Choroid plexus epithelial cell (primary cell): ENCODE results near the gene OCIAD1.
A peak's percentile ranks its signal among the peaks of the same experiment; 100 is the strongest.

Source experiments
- DNase-seq: peaks from one replicate; pipeline ENCODE4 v3.0.0-alpha.2; 2010; ENCODE audit warnings: low read depth
- H3K4me3 ChIP-seq: 2 replicates; pipeline ENCODE4 v1.5.1; 2011; ENCODE audit warnings: low read depth, mild to moderate bottlenecking, control low read depth, low read length, moderate library complexity
- TF ChIP-seq, protein P1 (sequence below): conservative IDR thresholded peaks from 2 replicates; pipeline ENCODE4 v1.5.1; 2011; ENCODE audit warnings: low read depth, mild to moderate bottlenecking, control low read depth, inconsistent platforms, low read length, moderate library complexity

Gene OCIAD1

DNA sequence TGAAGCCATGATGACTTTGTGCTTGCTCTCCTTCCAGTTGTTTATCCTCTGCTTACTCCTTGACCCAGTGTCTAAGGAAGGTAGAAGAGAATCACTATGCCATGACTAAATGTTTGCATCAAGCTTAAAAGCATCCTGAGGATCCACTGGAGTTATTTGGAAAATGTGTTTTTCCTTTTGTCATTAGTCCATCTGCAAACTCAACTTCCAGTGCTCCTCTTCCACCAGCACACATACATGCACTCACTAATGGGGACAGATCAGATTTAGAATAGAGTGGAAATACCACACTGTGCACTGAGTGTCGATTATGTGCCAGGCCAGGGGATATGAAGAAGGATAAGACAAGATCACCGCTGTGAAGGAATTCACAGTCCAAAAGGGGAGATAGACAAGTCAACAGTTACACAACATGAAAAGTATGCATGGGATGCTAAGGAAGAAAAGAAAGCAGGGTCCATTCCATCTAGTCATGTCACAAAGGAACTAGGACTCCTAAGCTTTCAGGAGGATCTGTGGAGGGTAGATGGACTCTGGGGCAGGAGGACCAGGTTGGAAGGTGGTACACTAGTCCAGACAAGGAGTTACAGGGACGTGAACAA is 73.8 kb downstream of the OCIAD1 start:
- DNase-seq, result peak; percentile 71
- TF ChIP-seq, protein P1, sequence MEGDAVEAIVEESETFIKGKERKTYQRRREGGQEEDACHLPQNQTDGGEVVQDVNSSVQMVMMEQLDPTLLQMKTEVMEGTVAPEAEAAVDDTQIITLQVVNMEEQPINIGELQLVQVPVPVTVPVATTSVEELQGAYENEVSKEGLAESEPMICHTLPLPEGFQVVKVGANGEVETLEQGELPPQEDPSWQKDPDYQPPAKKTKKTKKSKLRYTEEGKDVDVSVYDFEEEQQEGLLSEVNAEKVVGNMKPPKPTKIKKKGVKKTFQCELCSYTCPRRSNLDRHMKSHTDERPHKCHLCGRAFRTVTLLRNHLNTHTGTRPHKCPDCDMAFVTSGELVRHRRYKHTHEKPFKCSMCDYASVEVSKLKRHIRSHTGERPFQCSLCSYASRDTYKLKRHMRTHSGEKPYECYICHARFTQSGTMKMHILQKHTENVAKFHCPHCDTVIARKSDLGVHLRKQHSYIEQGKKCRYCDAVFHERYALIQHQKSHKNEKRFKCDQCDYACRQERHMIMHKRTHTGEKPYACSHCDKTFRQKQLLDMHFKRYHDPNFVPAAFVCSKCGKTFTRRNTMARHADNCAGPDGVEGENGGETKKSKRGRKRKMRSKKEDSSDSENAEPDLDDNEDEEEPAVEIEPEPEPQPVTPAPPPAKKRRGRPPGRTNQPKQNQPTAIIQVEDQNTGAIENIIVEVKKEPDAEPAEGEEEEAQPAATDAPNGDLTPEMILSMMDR, result no peak
- no peak overlapping the region for H3K4me3 ChIP-seq

DNA sequence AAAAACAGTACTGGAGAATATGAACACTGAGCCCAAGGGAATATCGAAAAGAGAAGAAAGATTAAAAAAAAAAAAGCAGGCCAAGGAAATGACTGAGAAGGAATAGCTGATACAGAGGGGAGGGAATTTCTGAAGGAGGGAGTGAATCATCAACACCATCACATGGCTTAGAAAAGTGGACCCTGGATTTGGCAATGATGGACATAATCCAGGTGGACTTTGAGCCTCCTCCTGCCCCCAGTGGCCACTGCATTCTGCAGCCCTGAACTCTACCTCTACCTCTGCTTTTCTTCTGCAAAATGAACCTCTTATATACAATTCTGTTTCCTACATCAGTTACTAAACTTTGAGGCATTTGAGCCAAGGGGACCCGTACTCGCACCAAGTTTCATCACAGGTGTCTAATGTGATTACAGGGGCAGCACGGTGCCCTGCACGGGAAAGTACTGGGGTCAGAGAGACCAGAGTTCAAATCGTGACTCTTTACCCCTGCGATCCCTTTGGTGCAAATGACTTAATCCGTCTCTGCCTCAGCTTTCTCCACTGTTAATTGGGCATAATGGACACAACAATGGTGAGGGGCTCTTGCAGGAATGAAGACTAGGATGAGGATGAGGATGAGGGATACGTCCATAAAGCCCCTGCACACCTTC is 74.6 kb downstream of the OCIAD1 start:
- TF ChIP-seq, protein P1, result peak; percentile 39
- peak overlapping the region; percentile 65 for H3K4me3 ChIP-seq
- DNase-seq, result peak; percentile 66

DNA sequence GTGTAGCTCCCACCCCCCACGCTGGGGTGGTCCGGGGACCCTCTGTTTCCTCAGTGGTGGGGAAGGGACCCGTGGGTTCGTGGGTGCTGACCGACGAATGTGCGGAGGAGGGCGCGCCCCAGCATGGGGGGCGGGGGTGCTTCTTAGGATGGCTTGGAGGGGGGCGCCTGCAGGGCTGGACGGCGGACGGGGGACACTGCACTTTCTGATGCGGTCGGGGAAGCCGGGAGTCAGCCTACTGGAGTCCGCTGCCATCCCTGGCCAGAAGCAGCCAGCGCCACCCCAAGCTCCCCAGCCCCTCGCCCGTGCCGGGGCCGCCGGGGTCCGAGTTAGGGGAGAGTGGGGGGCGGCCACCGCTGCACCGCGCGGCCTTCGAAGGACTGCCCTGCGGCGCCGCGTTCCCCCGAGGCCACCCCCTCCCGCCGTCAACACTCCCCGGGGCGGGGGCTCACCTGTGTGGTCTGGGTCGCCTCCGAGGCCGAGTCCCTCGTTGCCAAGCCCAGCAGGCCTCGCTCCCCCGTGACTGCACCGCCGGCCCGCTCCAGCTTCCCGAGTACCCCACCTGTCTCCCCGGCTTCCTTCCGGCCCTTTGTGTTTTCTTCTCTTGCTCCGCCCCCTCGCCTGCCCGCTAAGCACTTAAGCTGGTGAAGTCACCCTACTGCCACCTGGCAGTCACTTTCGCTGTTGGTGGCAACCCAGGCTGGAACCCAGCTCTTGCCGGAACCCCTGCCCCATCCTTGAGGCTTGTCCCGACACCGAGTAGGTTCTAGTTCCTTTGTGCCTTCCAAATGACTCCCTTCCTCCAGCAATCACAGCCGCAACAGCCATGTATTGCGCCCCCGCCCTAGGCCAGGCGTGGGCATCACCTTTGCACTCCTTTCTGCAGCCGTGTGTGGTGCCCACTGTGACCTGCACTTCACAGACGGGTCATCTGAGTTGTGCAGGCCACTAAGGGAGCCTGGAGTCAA is 75.6 kb downstream of the OCIAD1 start, which contains the start of gene OCIAD2:
OCIAD2 (minus strand) TSS at position 569 of the 968 bp plus-strand sequence. CDS start 2,225 bp downstream, outside the sequence.
- TF ChIP-seq, protein P1, result no peak
- peak; percentile 39 for DNase-seq
- peak within 1 kb of the TSS; percentile 65 for H3K4me3 ChIP-seq

DNA sequence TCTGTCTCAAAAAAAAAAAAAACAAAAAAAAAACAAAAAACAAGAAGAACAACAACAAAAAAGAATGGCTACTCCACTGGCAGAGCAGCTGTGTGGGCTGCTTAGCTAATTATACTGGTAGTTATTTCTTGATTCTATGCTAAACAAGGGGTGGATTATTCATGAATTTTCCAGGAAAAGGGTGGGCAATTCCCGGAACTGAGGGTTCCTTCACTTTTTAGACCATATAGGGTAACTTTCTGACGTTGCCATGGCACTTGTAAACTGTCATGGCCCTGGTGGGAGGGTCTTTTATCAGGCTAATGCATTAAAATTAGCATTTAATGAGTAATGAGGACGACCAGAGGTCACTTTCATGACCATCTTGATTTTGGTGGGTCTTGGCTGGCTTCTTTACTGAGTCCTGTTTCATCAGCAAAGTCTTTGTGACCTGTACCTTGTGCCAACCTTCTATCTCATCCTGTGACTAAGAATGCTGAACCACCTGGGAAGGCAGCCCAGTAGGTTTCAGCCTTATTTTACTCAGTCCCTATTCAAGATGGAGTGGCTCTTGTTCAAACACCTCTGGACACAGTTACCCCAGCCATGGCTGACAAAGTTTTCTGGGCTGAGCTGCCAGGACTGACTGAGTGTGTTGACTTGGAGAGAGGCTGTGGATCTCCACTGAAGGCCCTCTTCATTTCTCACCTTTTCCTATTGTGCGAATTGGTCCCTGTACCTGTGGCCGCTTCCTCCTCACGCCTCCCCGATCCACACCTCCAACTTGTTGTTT is 77.0 kb downstream of the OCIAD1 start:
- H3K4me3 ChIP-seq, result no peak overlapping the region
- TF ChIP-seq, protein P1, result no peak
- no peak for DNase-seq

DNA sequence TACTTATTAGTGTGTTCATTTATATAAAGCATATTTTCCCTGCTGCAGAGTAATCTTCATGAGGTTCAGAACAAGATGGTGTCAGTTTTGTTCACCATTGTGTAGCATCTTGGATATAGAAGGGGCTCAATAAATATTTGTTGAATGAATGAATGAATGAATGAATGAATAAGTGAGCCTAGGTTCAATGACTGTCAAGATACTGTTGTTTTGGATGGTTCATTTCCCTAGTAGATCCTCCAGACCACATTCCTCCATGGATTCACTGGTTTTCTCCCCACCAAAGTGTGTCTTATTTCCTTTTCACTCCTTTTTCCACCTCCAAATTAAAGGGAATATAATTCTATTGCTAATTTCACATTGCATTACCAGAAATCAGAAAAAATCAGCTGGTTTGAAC is 77.8 kb downstream of the OCIAD1 start:
- H3K4me3 ChIP-seq, result no peak overlapping the region
- DNase-seq, result no peak

DNA sequence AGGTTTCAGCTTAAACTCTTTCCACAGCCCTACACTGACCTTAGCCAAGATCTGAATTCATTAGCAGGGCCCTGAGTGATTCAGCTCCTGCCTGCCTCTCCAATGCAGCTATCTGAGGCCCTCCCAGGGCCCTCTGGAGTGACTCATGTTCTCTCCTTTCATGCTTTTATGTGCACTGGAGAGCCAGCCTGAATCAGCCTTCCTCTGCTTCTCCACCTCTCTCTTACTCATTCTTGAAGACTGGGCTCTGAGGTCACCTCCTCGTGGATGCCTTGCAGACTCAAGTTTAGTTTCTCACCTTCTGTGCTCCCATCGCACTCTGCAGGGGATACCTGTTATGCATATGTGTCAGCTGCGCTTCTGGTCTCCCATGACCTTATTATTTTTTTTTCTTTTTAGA is 78.8 kb downstream of the OCIAD1 start:
- TF ChIP-seq, protein P1, result no peak
- no peak overlapping the region for H3K4me3 ChIP-seq
- peak; percentile 97 for DNase-seq

More for the DNA sequence above, 77.8 kb downstream of the OCIAD1 start:
- TF ChIP-seq, protein P1, result no peak
